Right ventricle myocardium superior (tissue), 1 donor: ENCODE data around the gene ARAP2. TPM values are rescaled to one million over a fixed set of nuclear protein-coding genes. Genes with fewer than 3 reads are reported as not detected.

Experiments used
- ATAC-seq: fragments of 200-7000 bp; cut with Tn5 transposase; one replicate; pipeline ENCODE4 v1.9.1; 2020; ENCODE audit warnings: mild to moderate bottlenecking; ENCODE audit not compliant: poor library complexity
- DNase-seq: peaks from one replicate; pipeline ENCODE4 v3.0.0-alpha.2; 2020
- intact Hi-C: fragments of 100-400 bp; cut with DNase I; formaldehyde crosslinking; loops from one replicate; pipeline ENCODE4 v1.11.2; 2022
- total RNA-seq: library from RNA; stranded (reverse); fragmentation: NEBNext Ultra II Directional; extraction: Animal tissue kit (Norgen Biotek cat#: 25700); gene quantifications from one replicate; pipeline ENCODE4 v1.2.1, GENCODE V29; 2021
- donor health status: DM: no; HTN: yes; CAD: no; lungs with severe emphysema.

The ARAP2 gene
- total RNA-seq, 1 donor from 2014 or later: 2.4 TPM

DNA sequence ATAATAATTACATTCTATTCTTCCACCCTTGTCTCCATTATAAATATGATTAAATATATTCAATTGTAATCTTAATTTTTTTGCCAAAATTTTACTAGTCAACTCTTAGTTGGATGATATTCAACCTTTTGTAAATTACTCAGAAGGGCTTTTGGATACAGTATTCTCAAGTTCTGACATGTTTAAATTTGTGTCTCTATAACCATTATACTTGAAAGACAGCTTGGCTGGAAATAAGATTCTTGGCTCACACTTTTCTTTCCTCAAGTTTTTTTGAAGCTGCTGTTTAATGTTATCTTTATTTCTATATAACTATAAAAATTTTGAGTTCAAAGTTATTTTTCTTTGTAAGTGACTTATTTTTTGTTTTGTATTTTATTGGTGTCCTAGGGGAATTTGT, 214.4 kb downstream of the ARAP2 start:
- ATAC-seq (no peak), DNase-seq (no peak)
- intact Hi-C loops: no loop called here

DNA sequence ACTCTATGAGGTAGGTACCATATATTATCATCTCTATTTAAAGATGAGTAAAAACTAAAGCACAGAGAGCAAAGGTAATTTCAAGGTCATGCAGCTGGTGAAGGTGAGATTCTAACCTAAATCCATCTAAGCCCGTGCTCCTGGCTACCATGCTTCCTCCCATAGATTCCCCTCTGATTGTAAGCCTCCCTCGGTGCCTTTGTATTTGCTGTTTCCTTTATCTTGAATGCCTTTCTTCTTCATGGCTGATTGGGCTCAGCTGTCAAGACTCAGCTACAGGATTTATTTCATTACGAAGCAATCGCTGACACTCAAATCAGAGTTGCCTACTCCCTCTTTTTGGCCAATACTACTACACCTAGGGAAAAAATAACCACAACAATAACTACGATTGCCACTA, 217.1 kb downstream of the ARAP2 start:
- intact Hi-C loops: no loop called here
- DNase-seq (no peak), ATAC-seq (no peak)

DNA sequence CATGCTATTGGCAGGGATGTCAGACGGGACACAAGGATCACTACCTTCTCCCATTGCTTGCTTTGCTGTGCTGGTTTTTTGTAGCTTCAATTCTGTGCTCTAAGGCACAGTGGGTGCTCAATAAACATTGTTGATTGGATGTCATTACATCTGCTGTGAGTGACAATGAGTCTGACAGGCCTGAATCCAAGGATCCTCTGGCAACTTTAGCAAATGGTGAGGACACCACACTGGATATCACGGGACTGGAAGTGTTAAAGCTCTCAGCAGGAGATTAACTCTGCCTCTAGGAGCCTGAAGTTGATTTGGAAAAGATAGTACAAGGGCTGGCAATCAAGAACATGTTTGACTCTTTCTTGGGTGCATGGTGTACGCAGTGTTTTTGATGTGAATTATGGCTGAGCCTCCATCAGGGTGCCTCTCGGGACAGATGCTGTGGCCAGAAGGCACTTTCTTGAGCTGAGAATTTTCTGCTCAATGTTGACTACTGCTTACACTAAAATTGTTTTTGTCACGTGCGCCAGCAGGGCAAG, 217.9 kb downstream of the ARAP2 start:
- DNase-seq (no peak), ATAC-seq (no peak)
- intact Hi-C loops: no loop called here

DNA sequence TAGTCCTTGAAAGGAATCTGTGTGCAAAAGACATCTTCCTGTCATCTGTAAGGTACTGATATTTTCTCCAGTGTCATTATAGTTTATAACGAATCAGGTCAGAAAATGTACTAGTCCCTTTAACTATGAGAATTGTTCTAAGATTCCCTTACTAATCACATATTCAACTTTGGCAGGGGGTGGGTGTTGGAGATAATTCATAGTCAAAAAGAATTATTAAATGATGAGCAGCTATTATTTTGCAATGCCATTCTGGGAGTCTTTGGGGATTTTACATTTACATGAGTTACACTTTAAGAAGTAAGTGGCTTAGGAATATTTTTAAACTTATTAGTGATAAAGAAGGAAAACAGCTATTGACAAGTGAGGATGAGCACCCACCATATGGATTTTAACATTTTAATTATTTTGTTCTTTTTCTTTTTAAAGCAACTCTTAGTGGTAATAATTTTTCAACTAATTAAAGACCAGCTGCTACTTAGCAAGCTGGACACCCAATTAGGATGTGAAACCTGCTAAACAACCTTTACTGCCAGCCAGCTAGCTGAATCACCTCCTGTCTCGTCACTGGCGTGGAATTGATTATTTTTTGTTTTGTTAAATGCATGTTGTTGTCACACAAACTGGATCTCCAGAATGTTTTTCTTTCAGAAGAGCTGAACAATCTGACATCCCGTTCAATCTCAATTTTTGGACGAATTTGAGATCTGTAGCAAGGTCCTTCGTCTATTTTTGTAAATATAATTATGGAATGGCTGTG, 219.2 kb downstream of the ARAP2 start:
- intact Hi-C loops: no loop called here
- ATAC-seq (no peak), DNase-seq (no peak)

DNA sequence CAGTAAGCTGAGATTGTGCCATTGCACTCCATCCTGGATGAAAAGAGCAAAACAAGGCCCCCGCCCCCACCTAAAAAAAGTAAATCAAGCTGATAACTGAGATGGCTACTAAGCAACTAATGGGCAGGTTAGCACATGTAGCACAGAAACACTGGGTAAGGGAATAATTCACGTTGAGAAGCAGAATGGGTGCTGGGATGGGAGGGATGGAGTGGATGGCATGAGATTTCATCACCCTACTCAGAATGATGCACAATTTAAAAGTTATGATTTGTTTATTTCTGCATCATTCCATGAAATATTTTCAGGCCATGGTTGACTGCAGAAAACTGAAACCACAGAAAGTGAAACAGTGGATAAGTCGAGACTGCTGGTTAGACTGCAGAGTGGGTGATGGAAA, 224.0 kb downstream of the ARAP2 start:
- intact Hi-C loops: no loop called here
- ATAC-seq (no peak), DNase-seq (no peak)

Other genes starting within 250 kb of the ARAP2 start
- gene DTHD1, start 37.1 kb upstream of the ARAP2 start, total RNA-seq: not detected